Right atrium auricular region (tissue), 2 donors: ENCODE results near the gene TRPM2. TPM values are rescaled to one million over a fixed set of nuclear protein-coding genes. Genes with fewer than 3 reads are reported as not detected.

Source experiments
- DNase-seq: peaks from one replicate; pipeline ENCODE4 v3.0.0-alpha.2; 2019; ENCODE audit warnings: low spot score
- H3K27ac ChIP-seq, 2 donors: fragments of 200-600 bp; sonication (generic); 1 replicate in 1 of 2; 2 replicates in 1 of 2; pipeline ENCODE4 v1.5.1; 2016 to 2019
- H3K27me3 ChIP-seq, 2 donors: fragments of 200-600 bp; sonication (generic); one replicate each; pipeline versions ENCODE4 v1.5.1 to v1.6.0; 2017 to 2019
- H3K36me3 ChIP-seq: fragments of 200-600 bp; sonication (generic); one replicate; pipeline ENCODE4 v1.5.1; 2016
- H3K4me1 ChIP-seq, 2 donors: fragments of 200-600 bp; sonication (generic); one replicate each; pipeline versions ENCODE4 v1.5.1 to v1.6.0; 2017 to 2019
- H3K4me3 ChIP-seq, 2 donors: fragments of 200-600 bp; sonication (generic); 1 replicate in 1 of 2; 2 replicates in 1 of 2; pipeline ENCODE4 v1.5.1; 2017 to 2019; ENCODE audit warnings: mild to moderate bottlenecking in 1 of 2, moderate library complexity in 1 of 2
- H3K9me3 ChIP-seq, 2 donors: fragments of 200-600 bp; sonication (generic); one replicate each; pipeline ENCODE4 v1.5.1; 2019
- CTCF ChIP-seq, 2 donors: fragments of 200-600 bp; sonication (generic); IDR thresholded peaks; one replicate each; pipeline ENCODE4 v1.5.1; 2019; ENCODE audit warnings: antibody characterized with exemption in 2 of 2
- total RNA-seq, 2 donors: library from RNA; depleted of rRNA; stranded (reverse); fragments of >200 nt; gene quantifications; one replicate each; pipeline ENCODE4 v1.1.0, GENCODE V29; 2016

Gene TRPM2
- total RNA-seq, 2 donors from 2014 or later = 0.75 to 0.89 TPM

GRCh38 chr21:44471996-44472395 lies 118.6 kb downstream of the TRPM2 start:
- Histone ChIP-seq H3K27me3 (no peaks in the 10 kb centered on the region), H3K4me1 (no peaks in the 10 kb centered on the region), H3K9me3 (no peaks in the 10 kb centered on the region), H3K4me3 (no peak overlapping the region), H3K27ac (no peak overlapping the region), H3K36me3 (no peaks in the 10 kb centered on the region)
- no peak for DNase-seq
- no peak for TF ChIP-seq CTCF (IDR thresholded peaks at IDR 0.05)

- Histone ChIP-seq H3K9me3 (no peaks in the 10 kb centered on the region), H3K27me3 (no peaks in the 10 kb centered on the region), H3K36me3 (no peaks in the 10 kb centered on the region), H3K4me1 (no peaks in the 10 kb centered on the region), H3K4me3 (no peak overlapping the region), H3K27ac (no peak overlapping the region)
- DNase-seq = no peak
- no peak for TF ChIP-seq CTCF (IDR thresholded peaks at IDR 0.05)
These were observed 120.6 kb downstream of the TRPM2 start for GRCh38 chr21:44473915-44474555.

DNA sequence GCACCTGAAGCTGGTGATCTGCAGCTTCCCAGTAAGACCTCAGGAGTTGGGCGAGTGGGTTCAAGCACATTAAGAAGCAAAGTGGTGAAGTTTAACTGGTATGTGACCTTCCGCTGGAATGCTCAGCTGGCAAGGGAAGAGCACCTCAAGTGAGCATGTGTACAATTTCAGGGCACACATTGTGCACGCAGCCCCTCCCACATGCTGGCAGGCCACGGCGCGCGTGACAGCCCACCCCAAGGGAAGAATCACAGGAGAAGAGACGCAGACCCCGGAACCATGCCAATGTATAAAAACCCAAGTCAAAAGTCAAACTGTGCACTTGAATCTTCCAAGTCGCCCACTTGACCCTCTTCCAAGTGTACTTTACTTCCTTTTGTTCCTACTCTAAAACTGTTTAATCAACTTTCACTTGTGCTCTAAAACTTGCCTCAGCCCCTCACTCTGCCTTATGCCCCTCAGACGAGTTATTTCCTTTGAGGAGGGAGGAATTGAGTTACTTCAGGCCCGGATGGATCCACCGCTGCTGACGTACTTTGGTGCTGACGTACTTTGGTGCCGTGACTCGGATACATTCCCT lies 121.9 kb downstream of the TRPM2 start:
- Histone ChIP-seq H3K4me1 (no peaks in the 10 kb centered on the region), H3K9me3 (no peaks in the 10 kb centered on the region), H3K27ac (no peak overlapping the region), H3K4me3 (no peak overlapping the region), H3K27me3 (no peaks in the 10 kb centered on the region), H3K36me3 (no peaks in the 10 kb centered on the region)
- no peak for TF ChIP-seq CTCF (IDR thresholded peaks at IDR 0.05)
- DNase-seq = no peak

- no peak for DNase-seq
- no peak for TF ChIP-seq CTCF (IDR thresholded peaks at IDR 0.05)
- Histone ChIP-seq H3K9me3 (no peaks in the 10 kb centered on the region), H3K27me3 (no peaks in the 10 kb centered on the region), H3K36me3 (no peaks in the 10 kb centered on the region), H3K4me3 (no peak overlapping the region), H3K4me1 (no peaks in the 10 kb centered on the region), H3K27ac (no peak overlapping the region)
These were observed 123.7 kb downstream of the TRPM2 start for GRCh38 chr21:44477131-44477530.

GRCh38 chr21:44477712-44478111 lies 124.3 kb downstream of the TRPM2 start:
- no peak for TF ChIP-seq CTCF (IDR thresholded peaks at IDR 0.05)
- H3K36me3 ChIP-seq = no peaks in the 10 kb centered on the region
- no peak for DNase-seq
- H3K27me3 ChIP-seq = no peaks in the 10 kb centered on the region
- no peaks in the 10 kb centered on the region for H3K9me3 ChIP-seq
- no peak overlapping the region for H3K27ac ChIP-seq
- no peak overlapping the region for H3K4me3 ChIP-seq
- H3K4me1 ChIP-seq = no peaks in the 10 kb centered on the region
